Tibial nerve (tissue), 4 donors: ENCODE results near the gene PTPRT. TPM values are rescaled to one million over a fixed set of nuclear protein-coding genes. Genes with fewer than 3 reads are reported as not detected.

Experiments used
- DNase-seq, 2 donors: peaks; one replicate each; pipeline ENCODE4 v3.0.0-alpha.2; 2019; ENCODE audit warnings: low spot score in 2 of 2
- H3K27ac ChIP-seq, 4 donors: fragments of 200-600 bp; sonication (generic) in 3 of 4; one replicate each; pipeline ENCODE4 v1.5.1; 2017 to 2019; ENCODE audit warnings: mild to moderate bottlenecking in 1 of 4
- H3K27me3 ChIP-seq, 2 donors: fragments of 200-600 bp; sonication (generic) in 1 of 2; one replicate each; pipeline versions ENCODE4 v1.5.1 to v1.6.0; 2017 to 2019
- H3K36me3 ChIP-seq, 3 donors: fragments of 200-600 bp; sonication (generic); one replicate each; pipeline ENCODE4 v1.5.1; 2018 to 2019
- H3K4me1 ChIP-seq, 4 donors: fragments of 200-600 bp; sonication (generic) in 3 of 4; one replicate each; pipeline ENCODE4 v1.5.1; 2017 to 2019
- H3K4me3 ChIP-seq, 4 donors: fragments of 200-600 bp; sonication (generic) in 3 of 4; one replicate each; pipeline ENCODE4 v1.5.1; 2017 to 2019; ENCODE audit warnings: mild to moderate bottlenecking in 1 of 4, moderate library complexity in 1 of 4
- H3K9me3 ChIP-seq, 4 donors: fragments of 200-600 bp; sonication (generic) in 3 of 4; one replicate each; pipeline ENCODE4 v1.5.1; 2017 to 2019
- CTCF ChIP-seq, 5 experiments: fragments of 200-600 bp in 3 of 5; fragments of 450-650 bp in 2 of 5; sonication (generic) in 3 of 5; IDR thresholded peaks; one replicate each; pipeline ENCODE4 v1.5.1; 2016 to 2019; ENCODE audit warnings: antibody characterized with exemption in 5 of 5, mild to moderate bottlenecking in 3 of 5, moderate library complexity in 2 of 5
- EP300 ChIP-seq, 2 donors: sonication (generic); formaldehyde crosslinking; IDR thresholded peaks; one replicate each; pipeline ENCODE4 v1.6.1; 2017; ENCODE audit warnings: antibody characterized with exemption in 2 of 2, mild to moderate bottlenecking in 1 of 2
- POLR2A ChIP-seq, 2 donors: fragments of 450-650 bp; IDR thresholded peaks; one replicate each; pipeline ENCODE4 v1.6.1; 2017; ENCODE audit warnings: antibody characterized with exemption in 2 of 2, mild to moderate bottlenecking in 2 of 2, moderate library complexity in 2 of 2
- WGBS, 2 donors: methylation state at CpG; one replicate each; pipeline ENCODE4 v1.1.5; 2018; 5-methylcytosine and 5-hydroxymethylcytosine counted together
- total RNA-seq, 4 donors: library from RNA; depleted of rRNA; stranded (reverse); fragments of >200 nt; gene quantifications; one replicate each; pipeline ENCODE4 v1.1.0, GENCODE V29; 2016

Gene PTPRT
- total RNA-seq, 4 donors from 2014 or later: under 0.01 TPM; not detected in 3

GRCh38 chr20:42576167-42576566 lies 613.5 kb downstream of the PTPRT start:
- WGBS, 2 donors: 65 to 66% methylated on average over 7 of the region's 7 CpGs
- TF ChIP-seq POLR2A (IDR thresholded peaks at IDR 0.05): no peak
- no peak for TF ChIP-seq EP300 (IDR thresholded peaks at IDR 0.05)
- TF ChIP-seq CTCF (IDR thresholded peaks at IDR 0.05): no peak
- H3K27ac ChIP-seq: no peak overlapping the region

GRCh38 chr20:42572320-42573016 lies 617.2 kb downstream of the PTPRT start:
- TF ChIP-seq CTCF (IDR thresholded peaks at IDR 0.05): no peak
- TF ChIP-seq EP300 (IDR thresholded peaks at IDR 0.05): no peak
- TF ChIP-seq POLR2A (IDR thresholded peaks at IDR 0.05): no peak
- Histone ChIP-seq H3K4me1 (no peaks in the 10 kb centered on the region), H3K36me3 (no peaks in the 10 kb centered on the region), H3K9me3 (peaks cover 0 to 35% (median 0%) of the 10 kb centered on the region in 4 donors), H3K4me3 (no peak overlapping the region), H3K27me3 (no peaks in the 10 kb centered on the region), H3K27ac (no peak overlapping the region)
- WGBS, 2 donors: 40 to 83% methylated on average over 2 of the region's 2 CpGs
- no peak for DNase-seq

More at GRCh38 chr20:42576167-42576566, 613.5 kb downstream of the PTPRT start:
- Histone ChIP-seq H3K36me3 (no peaks in the 10 kb centered on the region), H3K27me3 (no peaks in the 10 kb centered on the region), H3K4me1 (no peaks in the 10 kb centered on the region), H3K4me3 (no peak overlapping the region), H3K9me3 (peaks cover 0 to 16% (median 0%) of the 10 kb centered on the region in 4 donors)
- no peak for DNase-seq

GRCh38 chr20:42567409-42567808 lies 622.3 kb downstream of the PTPRT start:
- Histone ChIP-seq H3K9me3 (peaks cover 0 to 31% (median 1%) of the 10 kb centered on the region in 4 donors), H3K4me3 (no peak overlapping the region), H3K27me3 (no peaks in the 10 kb centered on the region), H3K27ac (no peak overlapping the region), H3K36me3 (no peaks in the 10 kb centered on the region), H3K4me1 (no peaks in the 10 kb centered on the region)
- 80 to 82% methylated on average over 1 of the region's 1 CpG for WGBS, 2 donors
- DNase-seq: no peak
- no peak for TF ChIP-seq CTCF (IDR thresholded peaks at IDR 0.05)
- no peak for TF ChIP-seq EP300 (IDR thresholded peaks at IDR 0.05)
- TF ChIP-seq POLR2A (IDR thresholded peaks at IDR 0.05): no peak

- WGBS, 2 donors: 56 to 62% methylated on average over 9 of the region's 9 CpGs
- DNase-seq: no peak
- no peaks in the 10 kb centered on the region for H3K36me3 ChIP-seq
- H3K9me3 ChIP-seq: peaks cover 0 to 11% (median 1%) of the 10 kb centered on the region in 4 donors
- no peak overlapping the region for H3K4me3 ChIP-seq
- H3K27me3 ChIP-seq: no peaks in the 10 kb centered on the region
- no peak overlapping the region for H3K27ac ChIP-seq
- H3K4me1 ChIP-seq: no peaks in the 10 kb centered on the region
- no peak for TF ChIP-seq EP300 (IDR thresholded peaks at IDR 0.05)
- TF ChIP-seq CTCF (IDR thresholded peaks at IDR 0.05): no peak
- TF ChIP-seq POLR2A (IDR thresholded peaks at IDR 0.05): no peak
These were observed 624.3 kb downstream of the PTPRT start for GRCh38 chr20:42565235-42565995.

GRCh38 chr20:42559665-42560064 lies 630.0 kb downstream of the PTPRT start:
- Histone ChIP-seq H3K9me3 (peaks cover 0 to 3% (median 0%) of the 10 kb centered on the region in 4 donors), H3K4me3 (no peak overlapping the region), H3K4me1 (no peaks in the 10 kb centered on the region), H3K27ac (no peak overlapping the region), H3K36me3 (no peaks in the 10 kb centered on the region), H3K27me3 (no peaks in the 10 kb centered on the region)
- TF ChIP-seq EP300 (IDR thresholded peaks at IDR 0.05) (no peak), POLR2A (IDR thresholded peaks at IDR 0.05) (no peak), CTCF (IDR thresholded peaks at IDR 0.05) (no peak)
- WGBS, 2 donors: 87 to 91% methylated on average over 4 of the region's 4 CpGs
- DNase-seq: no peak
